Left renal pelvis (tissue), 4 donors: ENCODE data around the gene TNFAIP8L1. TPM values are rescaled to one million over a fixed set of nuclear protein-coding genes. Genes with fewer than 3 reads are reported as not detected.
"Not testable (repeated sequence)": the region's sequence is repeated elsewhere in the genome, so short reads cannot be mapped to it uniquely, and the experiment has no call there.

Experiments
- DNase-seq, 4 donors: peaks; one replicate each; pipeline ENCODE4 v3.0.0-alpha.2; 2013; ENCODE audit warnings: low read depth in 4 of 4, low spot score in 3 of 4
- polyA plus RNA-seq, 4 donors: library from polyadenylated mRNA; unstranded; fragments of 120-200 nt; gene quantifications; one replicate each; pipeline ENCODE4 v1.2.1, GENCODE V29; 2013; ENCODE audit not compliant: insufficient read length in 4 of 4

TNFAIP8L1 gene
- polyA plus RNA-seq, 4 donors, result 9.4 to 15.4 (median 10.8) TPM

GRCh38 chr19:4673726-4674125 lies 34.4 kb downstream of the TNFAIP8L1 start:
- no peak for DNase-seq

GRCh38 chr19:4675346-4675745 lies 36.0 kb downstream of the TNFAIP8L1 start:
- DNase-seq, result no peak

- no peak for DNase-seq
Measured at GRCh38 chr19:4676955-4677731, 37.8 kb downstream of the TNFAIP8L1 start.

- no peak for DNase-seq
Measured at GRCh38 chr19:4678881-4679790, 39.8 kb downstream of the TNFAIP8L1 start.

- not testable (repeated sequence) for DNase-seq
Measured at GRCh38 chr19:4680021-4680420, 40.7 kb downstream of the TNFAIP8L1 start.

GRCh38 chr19:4682417-4683200 lies 43.3 kb downstream of the TNFAIP8L1 start:
- no peak for DNase-seq

- no peak for DNase-seq
Measured at GRCh38 chr19:4684312-4685095, 45.2 kb downstream of the TNFAIP8L1 start.

GRCh38 chr19:4686700-4687099 lies 47.4 kb downstream of the TNFAIP8L1 start:
- DNase-seq, result no peak

GRCh38 chr19:4687396-4687795 lies 48.1 kb downstream of the TNFAIP8L1 start:
- no peak for DNase-seq

- DNase-seq, result no peak
Measured at GRCh38 chr19:4688587-4688986, 49.3 kb downstream of the TNFAIP8L1 start.

GRCh38 chr19:4689403-4689802 lies 50.1 kb downstream of the TNFAIP8L1 start:
- no peak for DNase-seq

GRCh38 chr19:4690361-4690760 lies 51.0 kb downstream of the TNFAIP8L1 start:
- DNase-seq, result no peak

GRCh38 chr19:4691373-4691772 lies 52.1 kb downstream of the TNFAIP8L1 start:
- no peak for DNase-seq

- no peak for DNase-seq
Measured at GRCh38 chr19:4692251-4693077, 53.1 kb downstream of the TNFAIP8L1 start.

- DNase-seq, result no peak
Measured at GRCh38 chr19:4693078-4693350, 53.7 kb downstream of the TNFAIP8L1 start.

- no peak for DNase-seq
Measured at GRCh38 chr19:4693471-4694121, 54.3 kb downstream of the TNFAIP8L1 start.

- DNase-seq, result no peak
Measured at GRCh38 chr19:4694211-4694987, 55.1 kb downstream of the TNFAIP8L1 start.

GRCh38 chr19:4695224-4695731 lies 56.0 kb downstream of the TNFAIP8L1 start:
- no peak for DNase-seq
